HT1080 (cell line): Measurements from ENCODE around the gene LMNTD2. TPM values are rescaled to one million over a fixed set of nuclear protein-coding genes. Genes with fewer than 3 reads are reported as not detected.

Source experiments
- DNase-seq: peaks from one replicate; pipeline ENCODE4 v3.0.0-alpha.2; 2015; ENCODE audit warnings: low read depth
- total RNA-seq: library from RNA; depleted of rRNA; stranded (reverse); fragments of >200 nt; shearing (Covaris generic); gene quantifications from 2 replicates; pipeline ENCODE4 v1.2.3, GENCODE V29; 2014

LMNTD2 gene
- total RNA-seq, 1 experiment from 2014 or later = 0.08 TPM

GRCh38 chr11:535519-536454 is 24.8 kb downstream of the LMNTD2 start, which contains the start of gene HRAS:
HRAS (minus strand) TSS chr11:535576.
- DNase-seq = peak; percentile 84

- DNase-seq = no peak
These were observed 25.4 kb downstream of the LMNTD2 start for GRCh38 chr11:535210-535518.

DNA sequence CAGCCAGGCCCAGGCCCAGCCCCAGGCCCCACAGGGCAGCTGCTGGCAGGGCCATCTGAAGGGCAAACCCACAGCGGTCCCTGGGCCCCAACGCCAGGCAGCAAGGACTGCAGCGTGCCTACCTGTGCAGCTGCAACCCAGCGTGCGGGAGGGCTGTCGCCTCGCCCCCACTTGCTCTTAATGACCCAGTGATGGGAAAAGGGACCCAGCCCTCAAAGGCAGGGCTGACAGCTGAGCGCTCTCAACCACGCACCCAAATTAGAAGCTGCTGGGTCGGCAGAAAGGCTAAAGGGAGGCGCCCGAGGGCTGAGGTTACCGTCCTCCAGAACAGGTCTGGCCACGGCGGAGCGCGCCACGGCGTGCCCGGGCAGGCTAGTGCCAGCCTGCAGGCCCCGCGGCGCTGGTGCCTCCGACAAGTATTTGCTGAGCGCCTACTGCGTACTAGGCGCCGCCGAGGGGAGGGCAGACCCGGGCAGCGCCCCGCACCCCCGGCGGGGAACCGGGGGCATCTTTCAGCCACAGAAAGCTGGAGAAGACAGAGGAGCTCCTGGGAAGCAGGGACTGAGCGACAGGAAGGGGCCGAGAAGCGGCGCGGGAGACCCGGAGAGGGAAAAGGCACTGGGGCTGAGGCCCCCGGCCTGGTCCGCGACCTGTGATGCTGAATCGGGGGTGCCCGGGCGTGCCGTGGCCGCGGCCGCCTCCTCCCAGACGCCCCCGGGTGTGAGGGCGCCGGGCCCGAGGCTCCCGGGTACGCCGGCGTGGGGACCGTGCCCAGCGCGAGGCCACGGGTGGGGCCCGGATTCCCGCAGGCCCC is 25.9 kb downstream of the LMNTD2 start:
- DNase-seq = no peak

DNA sequence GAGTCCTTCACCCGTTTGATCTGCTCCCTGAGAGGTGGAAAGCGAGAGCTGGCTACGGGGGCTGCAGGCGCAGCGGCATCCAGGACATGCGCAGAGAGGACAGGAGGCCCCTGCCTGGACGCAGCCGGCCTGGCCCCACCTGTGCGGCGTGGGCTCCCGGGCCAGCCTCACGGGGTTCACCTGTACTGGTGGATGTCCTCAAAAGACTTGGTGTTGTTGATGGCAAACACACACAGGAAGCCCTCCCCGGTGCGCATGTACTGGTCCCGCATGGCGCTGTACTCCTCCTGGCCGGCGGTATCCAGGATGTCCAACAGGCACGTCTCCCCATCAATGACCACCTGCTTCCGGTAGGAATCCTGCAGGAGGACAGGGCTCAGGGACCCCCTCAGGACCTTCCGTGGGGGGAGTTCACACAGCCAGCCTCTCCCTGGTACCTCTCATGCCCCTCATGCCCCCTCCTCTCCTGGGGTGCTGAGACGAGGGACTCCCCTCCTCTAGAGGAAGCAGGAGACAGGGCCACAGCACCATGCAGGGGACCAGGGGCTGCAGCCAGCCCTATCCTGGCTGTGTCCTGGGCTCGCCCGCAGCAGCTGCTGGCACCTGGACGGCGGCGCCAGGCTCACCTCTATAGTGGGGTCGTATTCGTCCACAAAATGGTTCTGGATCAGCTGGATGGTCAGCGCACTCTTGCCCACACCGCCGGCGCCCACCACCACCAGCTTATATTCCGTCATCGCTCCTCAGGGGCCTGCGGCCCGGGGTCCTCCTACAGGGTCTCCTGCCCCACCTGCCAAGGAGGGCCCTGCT is 26.7 kb downstream of the LMNTD2 start:
- no peak for DNase-seq

- no peak for DNase-seq
These were observed 27.5 kb downstream of the LMNTD2 start for GRCh38 chr11:532986-533585.

DNA sequence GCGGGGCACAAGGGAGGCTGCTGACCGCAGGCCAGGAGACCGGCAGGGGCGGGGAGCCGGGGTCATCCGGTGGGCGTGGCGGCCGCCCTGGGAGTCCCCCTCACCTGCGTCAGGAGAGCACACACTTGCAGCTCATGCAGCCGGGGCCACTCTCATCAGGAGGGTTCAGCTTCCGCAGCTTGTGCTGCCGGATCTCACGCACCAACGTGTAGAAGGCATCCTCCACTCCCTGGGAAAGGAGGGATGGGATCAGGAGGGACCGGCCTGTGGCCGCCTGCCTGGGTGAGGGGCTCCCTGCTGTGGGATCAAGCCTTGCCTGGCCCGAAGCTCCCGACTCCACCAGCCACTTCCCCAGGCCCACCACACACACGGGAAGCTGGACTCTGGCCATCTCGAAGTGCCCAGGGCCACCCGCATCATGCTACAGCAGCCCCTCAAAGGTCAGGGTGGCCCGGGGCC is 28.0 kb downstream of the LMNTD2 start:
- DNase-seq = no peak

- no peak for DNase-seq
These were observed 28.5 kb downstream of the LMNTD2 start for GRCh38 chr11:531919-532526.

DNA sequence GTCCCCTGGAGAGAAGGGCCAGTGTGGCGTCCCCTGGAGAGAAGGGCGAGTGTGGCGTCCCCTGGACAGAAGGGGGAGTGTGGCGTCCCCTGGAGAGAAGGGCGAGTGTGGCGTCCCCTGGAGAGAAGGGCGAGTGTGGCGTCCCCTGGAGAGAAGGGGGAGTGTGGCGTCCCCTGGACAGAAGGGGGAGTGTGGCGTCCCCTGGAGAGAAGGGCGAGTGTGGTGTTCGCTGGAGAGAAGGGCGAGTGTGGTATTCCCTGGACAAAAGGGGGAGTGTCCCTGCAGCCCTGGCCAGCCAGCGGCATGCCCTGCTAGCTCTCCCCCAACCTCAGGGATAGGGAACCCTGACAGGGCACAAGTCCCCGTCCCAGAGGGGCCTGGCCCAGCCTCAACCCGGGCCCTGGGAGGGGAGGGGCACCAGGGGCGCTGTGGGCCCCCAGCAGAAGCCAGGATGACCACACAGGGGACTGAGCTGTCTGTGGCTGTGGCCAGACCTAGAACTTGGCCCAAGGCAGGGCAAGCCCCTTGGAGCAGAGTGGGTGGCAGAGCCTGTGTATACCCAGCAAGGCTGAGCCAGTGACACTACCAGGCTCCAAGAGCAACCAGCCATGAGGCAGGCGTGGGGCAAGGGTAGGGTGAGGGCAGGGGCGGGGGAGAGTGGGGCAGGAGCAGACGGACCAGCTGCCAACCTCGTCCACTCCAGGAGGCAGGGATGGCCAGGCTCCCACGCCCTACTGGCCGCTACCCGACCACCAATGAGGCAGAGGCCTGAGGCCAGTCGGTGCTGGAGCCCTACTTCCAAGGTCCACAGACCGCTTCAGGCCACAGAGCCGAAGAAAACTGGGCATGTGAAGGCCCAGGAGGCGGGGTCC is 29.3 kb downstream of the LMNTD2 start:
- DNase-seq = no peak

DNA sequence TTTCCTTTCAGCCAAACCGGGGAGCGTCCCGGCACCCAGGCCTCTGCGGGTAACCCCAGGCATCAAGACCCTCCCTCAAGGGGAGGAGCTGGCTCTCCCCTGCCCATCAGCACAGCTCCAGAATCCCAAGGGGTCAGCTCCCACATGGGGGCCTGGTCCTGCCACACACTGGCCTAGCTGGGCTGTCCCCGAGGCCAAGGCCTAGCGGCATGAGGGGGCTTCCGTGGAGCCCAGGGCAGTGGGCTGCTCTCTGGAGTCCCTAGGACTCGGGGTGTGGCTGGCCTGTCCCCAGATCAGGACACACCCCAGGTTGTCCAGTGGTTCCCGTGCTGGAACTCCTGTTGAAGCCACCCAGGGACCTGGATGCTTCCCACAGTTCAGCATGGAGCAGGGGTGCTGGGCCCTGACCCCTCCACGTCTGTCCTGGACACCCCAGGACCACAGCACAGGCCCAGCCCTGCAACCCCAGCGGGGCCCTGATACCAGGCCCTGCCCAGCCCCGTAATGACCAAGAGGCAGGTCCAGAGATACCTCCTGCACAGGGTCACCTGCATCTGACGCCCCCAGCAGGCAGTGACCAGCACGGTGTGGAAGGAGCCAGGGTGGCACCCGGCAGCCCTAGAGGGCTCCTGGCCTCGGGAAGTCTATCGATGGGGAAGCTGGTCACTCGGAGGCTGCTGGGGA is 30.7 kb downstream of the LMNTD2 start:
- DNase-seq = no peak

DNA sequence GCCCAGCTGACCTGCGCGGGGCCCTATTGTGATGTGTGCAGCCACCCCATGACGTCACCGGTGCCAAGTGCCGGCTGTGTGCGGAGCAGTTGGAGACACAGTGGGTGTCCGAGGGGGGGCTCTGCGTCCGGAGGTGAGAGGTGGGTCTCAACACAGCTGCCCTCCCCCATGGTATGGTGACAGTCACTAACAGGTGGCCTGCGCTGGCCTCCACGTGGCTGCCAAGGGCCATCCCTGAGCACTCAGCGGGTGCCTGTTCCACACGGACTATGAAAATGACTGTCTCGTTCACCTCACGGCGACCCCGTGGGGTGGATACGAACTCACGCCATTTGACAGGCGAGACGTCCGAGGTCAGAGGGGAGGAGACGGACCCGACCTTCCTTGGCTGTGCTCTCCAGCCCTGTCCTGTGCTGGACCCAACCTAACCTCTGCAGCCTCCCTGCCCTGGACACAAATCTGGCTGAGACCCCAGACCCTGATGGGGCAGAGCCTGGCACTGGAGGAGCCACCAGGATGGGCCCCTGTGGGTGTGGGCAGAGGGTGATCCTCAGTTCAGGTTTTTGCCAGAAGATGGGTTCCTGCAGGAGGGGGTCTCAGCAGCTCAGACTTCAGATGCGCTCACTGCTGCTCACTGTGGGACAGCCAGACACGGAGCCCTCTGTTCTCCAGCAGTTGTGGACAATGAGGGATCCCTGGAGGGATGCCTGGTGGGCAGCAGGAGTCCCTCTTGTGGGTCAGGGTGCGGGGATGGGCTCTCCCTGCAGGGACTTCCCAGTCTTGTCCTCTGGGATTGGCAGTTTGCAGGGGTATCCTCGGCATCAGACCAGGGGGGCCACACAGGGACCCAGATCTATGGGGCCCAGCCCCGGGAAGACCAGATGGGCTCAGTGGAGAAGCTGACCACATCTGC is 31.5 kb downstream of the LMNTD2 start:
- no peak for DNase-seq

GRCh38 chr11:528166-528814 is 32.2 kb downstream of the LMNTD2 start:
- DNase-seq = no peak

GRCh38 chr11:526192-526591 is 34.3 kb downstream of the LMNTD2 start:
- DNase-seq = no peak

DNA sequence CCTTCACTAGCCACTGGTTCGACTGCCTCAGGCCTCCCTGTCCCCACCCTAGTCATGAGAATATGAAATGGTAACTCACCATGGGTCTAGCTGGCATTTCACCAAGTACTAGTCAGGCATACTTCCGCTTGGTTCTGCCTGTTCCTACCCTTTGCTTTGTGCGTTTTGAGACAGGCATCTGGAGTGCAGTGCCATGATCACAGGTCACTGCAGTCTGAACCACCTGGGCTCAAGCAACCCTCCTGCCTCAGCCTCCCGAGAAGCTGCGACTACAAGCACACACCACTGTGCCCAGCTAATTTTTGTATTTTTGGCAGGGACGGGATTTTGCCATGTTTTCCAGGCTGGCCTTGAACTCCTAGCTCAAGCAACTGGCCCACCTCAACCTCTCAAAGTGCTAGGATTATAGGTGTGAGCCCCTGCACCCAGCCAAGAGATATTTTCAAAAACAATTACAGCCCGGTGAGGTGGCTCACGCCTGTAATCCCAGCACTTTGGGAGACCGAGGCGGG is 39.3 kb downstream of the LMNTD2 start:
- no peak for DNase-seq

DNA sequence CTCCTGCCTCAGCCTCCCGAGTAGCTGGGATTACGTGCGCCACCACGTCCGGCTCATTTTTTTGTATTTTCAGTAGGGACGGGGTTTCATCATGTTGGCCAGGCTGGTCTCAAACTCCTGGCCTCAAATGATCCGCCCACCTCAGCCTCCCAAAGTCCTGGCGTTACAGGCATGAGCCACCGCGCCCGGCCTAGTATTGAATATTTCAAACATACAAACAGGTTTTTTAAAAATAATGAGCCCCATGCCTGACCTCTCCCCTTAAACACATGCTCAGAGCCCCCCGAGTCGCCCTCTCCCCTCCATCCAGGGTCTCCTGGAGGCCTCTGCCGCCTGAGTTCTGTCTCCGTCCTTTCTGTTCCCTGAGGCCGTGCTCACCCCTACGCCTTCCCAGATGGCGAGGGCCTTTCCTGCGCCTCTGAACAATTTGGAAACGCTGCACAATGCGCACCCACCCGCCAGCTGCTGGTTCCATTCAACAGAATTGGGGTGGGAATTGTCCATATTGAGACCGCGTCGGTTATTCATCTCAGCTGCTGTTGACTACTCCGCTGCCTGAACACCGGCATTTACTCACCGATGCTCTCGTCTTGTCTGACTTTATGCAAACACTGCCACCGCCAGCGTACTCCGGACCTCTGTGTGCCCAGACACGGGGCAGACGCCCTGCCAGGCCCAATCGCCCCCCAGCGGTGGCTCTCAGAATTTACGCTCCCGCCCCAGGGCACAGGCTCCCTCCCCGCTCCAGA is 39.9 kb downstream of the LMNTD2 start:
- DNase-seq = no peak

DNA sequence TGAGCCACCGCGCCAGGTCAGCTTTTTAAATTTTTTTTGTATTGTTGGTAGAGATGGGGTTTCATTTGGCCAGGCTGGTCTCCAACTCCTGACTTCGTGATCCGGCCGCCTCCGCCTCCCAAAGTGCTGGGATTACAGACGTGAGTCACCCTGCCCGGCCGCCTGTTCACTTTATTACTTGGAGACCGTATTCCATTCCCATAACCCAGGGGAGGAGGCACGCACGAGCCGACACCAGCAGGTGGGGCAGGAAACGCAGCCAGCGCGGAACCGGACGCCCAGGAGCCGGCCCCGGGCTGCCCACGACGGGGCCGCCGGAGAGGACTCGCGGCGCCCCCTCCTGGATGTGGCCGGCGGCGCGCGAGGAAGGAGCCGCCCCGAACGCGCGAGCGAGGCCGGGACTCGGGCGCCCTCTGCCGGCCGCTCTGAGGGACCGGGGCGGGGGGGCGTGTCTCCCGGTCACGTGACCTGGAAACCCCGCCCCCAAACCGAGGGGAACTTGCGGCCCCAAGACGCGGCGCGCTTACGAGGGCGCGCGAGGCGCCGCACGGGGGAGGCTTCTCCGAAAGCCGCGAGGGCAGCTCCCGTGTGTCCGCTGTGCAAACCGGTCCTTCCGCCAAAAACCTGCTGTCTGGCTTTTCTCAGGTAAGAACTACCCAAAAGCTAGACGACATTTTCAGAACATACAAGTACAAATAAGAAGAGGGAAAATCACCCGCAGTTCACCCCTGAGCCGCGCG is 41.9 kb downstream of the LMNTD2 start:
- DNase-seq = peak; percentile 97
